ENCODE results near the gene TARS1.

DNA sequence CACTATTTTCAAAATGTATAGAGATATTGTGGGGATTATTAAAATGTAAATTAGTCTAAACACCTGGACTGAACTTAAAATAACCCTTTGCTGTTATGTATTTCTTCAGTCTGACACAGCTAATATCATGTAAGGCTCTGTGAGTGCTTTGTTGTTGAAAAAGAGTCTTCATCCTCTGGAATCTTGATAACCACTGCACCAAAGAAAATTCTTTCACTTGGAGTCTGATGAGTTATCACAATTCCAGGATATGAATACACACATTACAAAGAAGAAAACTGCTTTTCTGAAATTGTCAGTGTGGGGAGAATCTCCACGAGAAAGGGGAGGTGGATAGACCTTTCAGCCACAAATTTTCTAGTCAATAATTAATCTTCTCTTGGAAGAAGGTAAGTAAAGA lies 42.3 kb upstream of the TARS1 start:
- TF ChIP-seq, protein P1, sequence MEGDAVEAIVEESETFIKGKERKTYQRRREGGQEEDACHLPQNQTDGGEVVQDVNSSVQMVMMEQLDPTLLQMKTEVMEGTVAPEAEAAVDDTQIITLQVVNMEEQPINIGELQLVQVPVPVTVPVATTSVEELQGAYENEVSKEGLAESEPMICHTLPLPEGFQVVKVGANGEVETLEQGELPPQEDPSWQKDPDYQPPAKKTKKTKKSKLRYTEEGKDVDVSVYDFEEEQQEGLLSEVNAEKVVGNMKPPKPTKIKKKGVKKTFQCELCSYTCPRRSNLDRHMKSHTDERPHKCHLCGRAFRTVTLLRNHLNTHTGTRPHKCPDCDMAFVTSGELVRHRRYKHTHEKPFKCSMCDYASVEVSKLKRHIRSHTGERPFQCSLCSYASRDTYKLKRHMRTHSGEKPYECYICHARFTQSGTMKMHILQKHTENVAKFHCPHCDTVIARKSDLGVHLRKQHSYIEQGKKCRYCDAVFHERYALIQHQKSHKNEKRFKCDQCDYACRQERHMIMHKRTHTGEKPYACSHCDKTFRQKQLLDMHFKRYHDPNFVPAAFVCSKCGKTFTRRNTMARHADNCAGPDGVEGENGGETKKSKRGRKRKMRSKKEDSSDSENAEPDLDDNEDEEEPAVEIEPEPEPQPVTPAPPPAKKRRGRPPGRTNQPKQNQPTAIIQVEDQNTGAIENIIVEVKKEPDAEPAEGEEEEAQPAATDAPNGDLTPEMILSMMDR (conservative IDR thresholded peaks at IDR 0.05; ENCODE audit: low read length): no peak
- TF ChIP-seq EZH2phosphoT487 (IDR thresholded peaks at IDR 0.05; ENCODE audit: borderline replicate concordance): no peak

Measured in Loucy (cell line).